GM13976 (cell line): Measurements from ENCODE around the gene ROBO4.

Experiments used
- DNase-seq: peaks from one replicate; pipeline ENCODE4 v3.0.0; 2012; ENCODE audit warnings: low spot score
- CTCF ChIP-seq: IDR thresholded peaks from 2 replicates; pipeline ENCODE4 v1.5.1; 2012; ENCODE audit warnings: borderline replicate concordance, mild to moderate bottlenecking; ENCODE audit not compliant: insufficient read depth; ENCODE audit errors: extremely low read depth, missing control alignments, control extremely low read depth
- in situ Hi-C: fragments of 300-500 bp; cut with MboI; formaldehyde crosslinking; loops from one replicate; pipeline ENCODE4 v1.12.0; 2022; ENCODE audit warnings: low sequenced_read_pairs, mixed read lengths, inconsistent platforms; ENCODE audit not compliant: unreplicated experiment

The ROBO4 gene

GRCh38 chr11:124865181-124865901, 32.3 kb downstream of the ROBO4 start, which contains the start of gene ROBO3:
Gene ROBO3 (plus strand): TSS chr11:124865432. CDS start chr11:124865578, 146 bp downstream.
- no peak for DNase-seq
- in situ Hi-C loops, result no loop called here
- TF ChIP-seq CTCF, result no peak

- in situ Hi-C loops, result no loop called here
- TF ChIP-seq CTCF, result no peak
- DNase-seq, result no peak
Measured at GRCh38 chr11:124864892-124865180, 32.8 kb downstream of the ROBO4 start.

- in situ Hi-C loops, result no loop called here
- DNase-seq, result no peak
- no peak for TF ChIP-seq CTCF
Measured at GRCh38 chr11:124864176-124864891, 33.3 kb downstream of the ROBO4 start.

GRCh38 chr11:124863826-124864165, 33.9 kb downstream of the ROBO4 start:
- in situ Hi-C loops, result no loop called here
- no peak for TF ChIP-seq CTCF

GRCh38 chr11:124863137-124863825, 34.4 kb downstream of the ROBO4 start:
- DNase-seq, result no peak
- in situ Hi-C loops, result no loop called here
- no peak for TF ChIP-seq CTCF

More at GRCh38 chr11:124863826-124864165, 33.9 kb downstream of the ROBO4 start:
- no peak for DNase-seq

- DNase-seq, result no peak
- in situ Hi-C loops, result no loop called here
Measured at GRCh38 chr11:124861670-124862069, 36.0 kb downstream of the ROBO4 start.

More at GRCh38 chr11:124861670-124862069, 36.0 kb downstream of the ROBO4 start:
- no peak for TF ChIP-seq CTCF
